Calu3 (cell line): ENCODE measurements around the gene CEP126. TPM values are rescaled to one million over a fixed set of nuclear protein-coding genes. Genes with fewer than 3 reads are reported as not detected.
A peak's percentile ranks its signal among the peaks of the same experiment; 100 is the strongest.

Source experiments
- BruUV-seq: library from RNA; stranded (reverse); fragments of 400-500 nt; replicated peaks from 2 replicates; lab custom pipeline; 2021; lab: Mats Ljungman, UMichigan
- CTCF ChIA-PET: fragments of 300-600 bp; sonication (Branson Sonifier 250); formaldehyde crosslinking; loops from one replicate; lab custom pipeline; 2022; ENCODE audit warnings: antibody characterized with exemption; lab: Charles Lee
- DNase-seq: peaks from one replicate; pipeline ENCODE4 v3.0.0; 2022
- H3K27ac Mint-ChIP-seq: one replicate; pipeline ENCODE4 v1.8.0; 2022; ENCODE audit warnings: mixed read lengths; ENCODE audit not compliant: unreplicated experiment
- H3K27me3 Mint-ChIP-seq: one replicate; pipeline ENCODE4 v1.8.0; 2022; ENCODE audit warnings: mixed read lengths; ENCODE audit not compliant: unreplicated experiment
- H3K36me3 Mint-ChIP-seq: one replicate; pipeline ENCODE4 v1.8.0; 2022; ENCODE audit warnings: mild to moderate bottlenecking, moderate library complexity, mixed read lengths; ENCODE audit not compliant: insufficient read depth, unreplicated experiment
- H3K4me1 Mint-ChIP-seq: one replicate; pipeline ENCODE4 v1.8.0; 2022; ENCODE audit warnings: mild to moderate bottlenecking, low read depth, mixed read lengths; ENCODE audit not compliant: unreplicated experiment
- H3K4me3 Mint-ChIP-seq: one replicate; pipeline ENCODE4 v1.8.0; 2022; ENCODE audit warnings: mild to moderate bottlenecking, low read depth, moderate library complexity, mixed read lengths; ENCODE audit not compliant: unreplicated experiment
- H3K9me3 Mint-ChIP-seq: one replicate; pipeline ENCODE4 v1.8.0; 2022; ENCODE audit warnings: low read depth, mixed read lengths; ENCODE audit not compliant: unreplicated experiment
- CTCF ChIP-seq: fragments of 200-600 bp; IDR thresholded peaks from one replicate; pipeline ENCODE4 v1.8.0; 2022; ENCODE audit warnings: antibody characterized with exemption; ENCODE audit not compliant: unreplicated experiment
- intact Hi-C: fragments of 100-400 bp; cut with micrococcal nuclease; formaldehyde crosslinking; loops from one replicate; pipeline ENCODE4 v1.10.0; 2022; ENCODE audit not compliant: unreplicated experiment
- total RNA-seq: library from RNA; stranded (reverse); gene quantifications from 2 replicates; pipeline ENCODE4 v1.2.3, GENCODE V29; 2022

Gene CEP126
- total RNA-seq, 1 experiment from 2014 or later, result 3.1 TPM

- no peak for TF ChIP-seq CTCF
- no peaks in the 10 kb centered on the region for H3K4me1 Mint-ChIP-seq
- H3K4me3 Mint-ChIP-seq, result no peak overlapping the region
- no peaks in the 10 kb centered on the region for H3K36me3 Mint-ChIP-seq
- no peaks in the 10 kb centered on the region for H3K9me3 Mint-ChIP-seq
- no peaks in the 10 kb centered on the region for H3K27me3 Mint-ChIP-seq
- DNase-seq, result no peak
- CTCF ChIA-PET, result interaction anchor here (1.0 kb wide), 1 partner anchor 118 kb away, joined by 3 read pairs; no protein-coding TSS in a partner anchor
- no peak overlapping the region for H3K27ac Mint-ChIP-seq
- intact Hi-C loops, result no loop called here
- BruUV-seq, result no TSS peak
Measured at GRCh38 chr11:102026217-102026616, 111.4 kb downstream of the CEP126 start.

DNA sequence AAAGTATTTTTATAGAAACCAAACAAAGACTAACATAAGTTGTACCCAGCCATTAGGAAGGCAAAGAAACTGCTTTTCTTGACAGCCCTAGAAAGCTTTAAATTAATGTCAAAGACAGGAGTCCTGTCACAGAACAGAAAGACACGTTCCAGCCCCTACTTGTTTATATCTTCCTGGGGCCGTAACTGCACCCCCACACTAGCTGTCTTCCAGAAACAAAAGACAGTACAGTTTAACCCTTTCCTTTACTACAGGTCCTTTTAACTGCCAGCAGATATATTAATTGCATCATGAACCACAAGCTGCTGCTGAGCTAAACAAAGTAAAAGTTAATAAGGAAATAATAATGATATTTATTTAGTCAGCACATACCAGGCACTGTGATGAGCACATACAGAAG lies 112.1 kb downstream of the CEP126 start:
- Mint-ChIP-seq H3K4me1 (no peaks in the 10 kb centered on the region), H3K36me3 (no peaks in the 10 kb centered on the region), H3K27me3 (no peaks in the 10 kb centered on the region), H3K9me3 (no peaks in the 10 kb centered on the region), H3K27ac (no peak overlapping the region), H3K4me3 (no peak overlapping the region)
- no peak for TF ChIP-seq CTCF
- CTCF ChIA-PET, result interaction anchor here (1.0 kb wide), 1 partner anchor 118 kb away, joined by 3 read pairs; no protein-coding TSS in a partner anchor
- no TSS peak for BruUV-seq
- DNase-seq, result no peak
- intact Hi-C loops, result no loop called here

DNA sequence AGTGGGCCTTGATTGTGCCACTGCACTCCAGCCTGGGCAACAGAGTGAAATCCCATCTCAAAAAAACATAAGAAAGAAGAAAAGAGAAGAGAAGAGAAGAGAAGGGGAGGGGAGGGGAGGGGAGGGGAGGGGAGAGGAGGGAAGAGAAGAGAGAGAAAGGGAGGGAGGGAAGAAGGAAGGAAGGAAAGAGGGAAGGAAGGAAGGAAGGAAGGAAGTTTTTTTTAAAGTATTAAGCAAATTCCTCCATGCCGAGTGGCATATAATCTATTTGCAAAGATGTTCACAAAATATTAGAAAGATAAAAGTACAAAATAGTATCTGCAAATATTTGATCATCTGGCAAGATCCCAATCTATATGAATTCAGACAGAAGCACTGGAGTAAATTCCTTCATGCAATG lies 121.9 kb downstream of the CEP126 start:
- H3K9me3 Mint-ChIP-seq, result peaks cover 5% of the 10 kb centered on the region
- BruUV-seq, result no TSS peak
- no peak for TF ChIP-seq CTCF
- H3K36me3 Mint-ChIP-seq, result no peaks in the 10 kb centered on the region
- no peak for DNase-seq
- intact Hi-C loops, result no loop called here
- H3K4me1 Mint-ChIP-seq, result no peaks in the 10 kb centered on the region
- H3K27ac Mint-ChIP-seq, result no peak overlapping the region
- no peaks in the 10 kb centered on the region for H3K27me3 Mint-ChIP-seq
- no peak overlapping the region for H3K4me3 Mint-ChIP-seq
- CTCF ChIA-PET, result no interaction called here

DNA sequence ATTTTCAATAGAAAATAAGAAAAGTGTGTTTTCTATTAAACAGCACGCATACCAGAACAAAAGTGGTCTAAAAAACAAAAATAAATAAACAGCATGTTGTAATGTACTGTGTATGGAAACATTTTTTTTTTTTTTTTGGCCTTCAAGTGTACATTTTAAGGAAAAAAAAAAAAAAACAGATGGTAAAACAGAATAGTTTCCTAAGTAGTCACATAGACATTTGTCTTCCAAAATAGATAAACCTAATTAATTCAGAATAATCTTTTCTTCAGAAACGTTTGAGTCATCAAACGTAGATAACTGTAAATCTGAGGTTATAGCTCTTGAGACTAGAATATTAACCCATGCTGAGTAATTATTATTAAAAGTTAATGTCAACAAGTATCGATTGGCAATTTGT lies 132.0 kb downstream of the CEP126 start:
- peak overlapping the region; percentile 89 for H3K27ac Mint-ChIP-seq
- DNase-seq, result no peak
- peaks cover 9% of the 10 kb centered on the region for H3K36me3 Mint-ChIP-seq
- H3K9me3 Mint-ChIP-seq, result no peaks in the 10 kb centered on the region
- intact Hi-C loops, result no loop called here
- H3K4me3 Mint-ChIP-seq, result peak overlapping the region; percentile 97
- BruUV-seq, result no TSS peak
- CTCF ChIA-PET, result interaction anchor here (1.4 kb wide), 1 partner anchor 40 kb away, joined by 3 read pairs; no protein-coding TSS in a partner anchor
- TF ChIP-seq CTCF, result no peak
- no peaks in the 10 kb centered on the region for H3K4me1 Mint-ChIP-seq
- no peaks in the 10 kb centered on the region for H3K27me3 Mint-ChIP-seq
